ENCODE measurements around the gene FADS1.

The FADS1 gene

DNA sequence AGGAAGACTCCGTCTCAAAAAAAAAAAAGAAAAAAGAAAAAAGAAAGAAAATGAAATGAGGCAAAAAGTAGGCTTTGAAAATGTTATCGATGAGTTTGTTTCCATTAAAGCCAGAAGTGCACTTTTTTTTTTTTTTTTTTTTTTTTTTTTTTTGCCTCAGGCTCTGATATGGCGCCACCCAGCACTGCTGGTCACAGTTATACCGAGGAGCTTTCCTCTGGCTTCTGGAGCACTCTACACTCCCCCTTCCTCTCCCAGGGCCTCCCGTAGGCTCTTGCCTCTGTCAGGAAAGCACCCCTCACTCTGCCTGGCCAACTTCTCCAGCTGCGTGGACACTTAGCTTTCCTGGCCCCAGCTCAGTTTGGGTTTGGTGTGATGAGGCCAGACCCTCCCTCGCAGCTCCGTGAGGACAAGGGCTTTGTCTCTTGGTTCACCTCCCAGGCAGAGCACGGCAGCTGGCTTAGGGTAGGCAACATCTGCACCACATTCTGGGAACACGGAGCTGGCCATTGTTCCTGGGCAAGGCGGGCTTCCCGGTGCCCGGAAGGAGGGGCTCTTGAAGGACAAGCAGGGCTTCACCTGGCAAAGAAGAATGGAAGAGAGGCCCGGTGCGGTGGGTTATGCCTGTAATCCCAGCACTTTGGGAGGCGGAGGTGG, 28.2 kb upstream of the FADS1 start:
- no peak for DNase-seq

DNA sequence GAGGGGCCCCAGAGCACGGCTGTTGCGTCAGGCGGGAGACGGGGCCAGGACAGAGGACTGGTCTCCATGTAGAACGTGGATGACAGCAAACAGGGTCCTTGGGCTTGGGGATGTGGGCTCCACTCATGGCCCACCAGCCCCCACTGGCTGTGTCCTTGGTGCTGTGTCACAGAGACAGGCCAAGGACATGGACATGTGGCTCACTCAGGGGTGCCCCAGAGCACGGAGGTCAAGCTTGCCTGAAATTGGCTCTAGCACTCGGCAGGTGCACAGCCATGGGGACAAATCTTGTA, 25.7 kb upstream of the FADS1 start:
- DNase-seq: no peak

DNA sequence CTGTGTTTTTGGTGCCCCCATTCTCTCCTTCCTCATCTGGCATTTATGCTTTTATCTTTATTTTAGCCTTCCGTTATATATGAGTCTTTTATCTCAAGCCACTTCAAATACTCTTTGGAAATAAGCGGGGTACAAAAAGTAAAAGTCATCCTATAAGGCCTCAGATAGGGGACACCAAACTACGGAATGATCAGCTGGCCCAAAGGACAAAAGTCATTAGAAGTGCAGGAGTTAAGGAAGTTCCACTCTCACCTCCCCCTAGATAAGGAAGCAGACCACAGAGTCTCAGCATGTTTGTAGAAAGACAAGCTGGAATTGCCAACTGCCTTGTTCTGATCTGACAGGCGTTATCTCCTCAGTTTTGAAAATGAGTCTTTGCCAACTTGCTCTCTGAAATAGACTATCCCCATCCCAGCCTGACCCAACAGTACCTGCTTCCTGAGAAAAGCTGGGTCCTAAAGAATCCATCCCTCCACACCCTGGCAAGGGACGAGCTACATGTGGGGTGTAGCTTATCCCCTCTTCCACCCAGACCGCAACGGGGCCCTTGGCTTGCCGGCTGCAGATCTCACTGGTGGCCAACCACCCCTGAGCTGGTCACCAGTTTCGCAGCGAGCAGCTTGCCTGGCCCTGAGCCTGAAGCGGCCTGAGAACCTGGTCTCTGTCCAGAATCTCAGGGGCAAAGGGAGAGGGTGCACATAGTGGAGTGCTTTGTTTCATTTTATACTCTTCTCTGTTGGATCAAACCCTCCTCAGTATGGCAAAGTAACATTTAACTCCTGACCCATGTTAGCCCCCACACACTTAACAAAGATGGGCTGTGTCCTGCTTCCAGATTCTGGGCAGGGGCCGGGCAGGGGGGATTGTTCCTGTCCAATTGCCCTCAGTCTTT, 25.1 kb upstream of the FADS1 start:
- DNase-seq: no peak

DNA sequence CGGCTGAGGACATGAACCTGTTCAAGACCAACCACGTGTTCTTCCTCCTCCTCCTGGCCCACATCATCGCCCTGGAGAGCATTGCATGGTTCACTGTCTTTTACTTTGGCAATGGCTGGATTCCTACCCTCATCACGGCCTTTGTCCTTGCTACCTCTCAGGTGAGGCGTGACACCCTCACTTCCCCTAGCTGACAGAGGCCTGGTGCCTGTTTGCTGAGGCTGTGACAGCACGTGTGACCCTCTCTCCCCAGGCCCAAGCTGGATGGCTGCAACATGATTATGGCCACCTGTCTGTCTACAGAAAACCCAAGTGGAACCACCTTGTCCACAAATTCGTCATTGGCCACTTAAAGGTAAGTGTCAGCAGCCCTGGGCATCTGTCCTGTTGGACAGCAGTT, 23.6 kb upstream of the FADS1 start:
- no peak for DNase-seq

DNA sequence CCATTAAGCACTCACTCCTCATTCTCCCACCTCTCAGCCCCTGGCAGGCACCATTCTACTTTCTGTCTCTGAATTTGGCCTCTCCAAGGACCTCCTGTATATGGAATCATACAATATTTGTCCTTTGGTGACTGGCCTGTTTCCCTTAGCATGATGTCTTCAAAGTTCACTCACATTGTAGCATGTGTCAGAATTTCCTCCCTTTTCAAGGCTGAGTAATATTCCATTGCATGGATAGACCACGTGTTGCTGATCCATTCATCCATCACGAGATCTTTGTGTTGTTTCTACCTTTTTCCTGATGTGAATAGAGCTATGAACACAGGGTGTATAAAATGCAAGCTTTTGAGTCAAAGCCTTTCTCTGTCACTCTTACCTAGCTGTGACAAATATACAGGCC, 22.9 kb upstream of the FADS1 start:
- DNase-seq: no peak

DNA sequence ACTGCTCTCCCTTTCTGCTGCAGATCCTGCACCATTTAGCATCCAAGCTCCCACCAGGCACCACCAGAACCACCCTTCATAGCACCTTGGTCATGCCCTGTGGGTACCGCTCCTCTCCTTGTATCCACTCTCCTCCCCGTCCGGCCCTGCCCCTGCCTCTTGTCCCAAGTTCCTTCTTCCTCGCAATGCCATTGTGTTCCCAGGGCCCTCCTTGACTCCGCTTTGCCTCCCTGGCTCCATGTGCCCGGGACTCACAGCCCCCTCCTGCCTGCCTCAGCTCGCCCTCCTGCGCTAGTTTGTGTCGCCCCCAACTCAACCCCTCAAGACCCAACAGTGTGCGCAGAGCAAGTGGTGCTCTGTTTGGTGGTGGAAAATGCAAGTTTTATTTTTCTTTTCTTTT, 22.1 kb upstream of the FADS1 start:
- no peak for DNase-seq

DNA sequence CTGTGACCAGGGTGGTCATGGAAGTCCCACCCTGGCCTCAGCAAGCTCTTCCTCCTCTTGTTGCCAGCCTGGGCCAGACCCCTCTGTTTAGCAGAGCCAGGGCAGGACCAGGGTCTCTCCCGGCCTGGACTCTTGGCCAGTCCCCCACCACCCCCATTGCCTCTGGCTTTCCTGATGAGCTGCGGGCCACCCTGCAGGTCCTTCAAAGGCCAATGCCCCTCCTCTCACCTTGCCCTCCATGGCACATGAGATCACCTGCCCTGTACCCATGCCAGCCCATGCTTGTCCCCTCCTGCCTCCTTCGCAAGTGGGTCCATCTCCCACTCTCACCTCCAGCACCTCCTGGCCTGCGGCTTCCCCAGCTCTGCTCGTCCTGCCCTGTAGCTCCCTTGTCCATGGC, 21.7 kb upstream of the FADS1 start:
- no peak for DNase-seq

DNA sequence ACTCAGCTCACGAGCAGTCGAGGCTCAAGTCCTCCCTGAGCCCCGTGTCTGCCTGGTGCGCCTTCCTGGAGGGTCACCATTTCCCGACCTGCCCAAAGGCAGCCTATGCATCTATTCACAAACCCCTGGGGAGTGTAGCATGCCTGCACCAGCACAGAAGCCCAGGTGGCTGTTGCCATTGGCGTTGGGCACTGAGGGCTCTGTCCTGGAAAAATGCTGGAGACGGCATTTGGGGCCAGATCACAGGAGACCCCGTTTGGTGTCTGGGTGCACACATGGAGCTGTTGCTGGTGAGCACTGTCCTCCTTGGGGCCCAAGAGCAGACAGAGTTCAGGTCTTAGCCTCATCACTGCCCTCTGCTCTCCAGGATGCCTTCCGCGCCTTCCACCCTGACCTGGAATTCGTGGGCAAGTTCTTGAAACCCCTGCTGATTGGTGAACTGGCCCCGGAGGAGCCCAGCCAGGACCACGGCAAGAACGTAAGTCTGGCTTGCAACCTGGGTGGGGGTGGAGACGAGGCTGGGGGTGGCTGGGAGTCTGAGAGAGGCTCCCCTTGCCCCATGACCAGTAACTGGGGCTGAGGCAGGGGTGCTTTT, 20.7 kb upstream of the FADS1 start:
- DNase-seq: no peak

DNA sequence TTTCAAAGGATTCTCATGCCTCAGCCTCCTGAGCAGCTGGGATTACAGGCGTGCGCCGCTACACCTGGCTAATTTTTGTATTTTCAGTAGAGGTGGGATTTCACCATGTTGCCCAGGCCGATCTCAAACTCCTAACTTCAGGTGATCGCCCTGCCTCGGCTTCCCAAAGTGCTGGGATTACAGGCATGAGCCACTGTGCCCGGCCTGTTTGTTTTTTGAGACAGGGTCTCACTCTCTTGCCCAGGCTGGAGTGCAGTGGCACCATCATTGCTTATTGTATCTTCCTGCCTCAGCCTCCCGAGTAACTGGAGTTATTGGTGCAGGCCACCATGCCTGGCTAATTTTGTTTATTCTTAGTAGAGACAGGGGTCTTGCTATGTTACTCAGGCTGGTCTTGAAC, 19.4 kb upstream of the FADS1 start:
- no peak for DNase-seq

DNA sequence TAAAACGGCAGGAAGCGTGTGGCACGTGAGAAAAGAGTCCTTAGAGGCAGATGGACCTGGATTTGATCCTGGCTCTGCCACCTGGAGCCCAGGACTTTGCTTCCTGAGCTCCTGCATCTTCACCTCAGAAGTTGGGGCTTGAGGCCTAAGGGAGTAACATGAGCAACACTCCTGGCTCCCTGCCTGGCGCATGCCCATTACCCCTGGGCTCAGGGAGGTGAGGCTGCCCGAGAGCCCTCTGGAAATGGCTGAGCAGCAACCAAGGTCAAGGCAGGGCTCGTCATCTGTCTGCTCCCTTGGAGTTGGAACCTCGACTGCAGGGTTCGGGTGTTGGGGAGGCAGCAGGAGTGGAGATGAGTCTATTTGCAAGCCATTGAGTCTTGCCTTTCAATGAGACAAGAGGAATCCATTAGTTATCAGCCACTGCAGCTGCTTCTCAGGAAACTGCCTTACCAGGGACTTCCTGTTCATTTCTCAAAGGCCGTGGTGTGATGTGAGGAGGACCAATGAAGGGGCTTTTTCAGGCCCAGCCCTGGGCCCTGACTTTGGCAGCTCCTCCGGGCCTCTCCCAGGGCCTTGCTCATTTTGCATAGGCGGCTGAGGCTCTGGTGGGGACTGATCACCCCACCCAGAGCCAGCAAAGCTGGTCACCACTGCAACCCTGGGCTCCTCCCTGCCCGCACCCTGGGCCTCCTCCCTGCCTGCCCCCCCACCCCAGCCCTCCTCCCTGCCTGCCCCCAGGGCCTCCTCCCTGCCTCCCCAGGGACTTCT, 17.7 kb upstream of the FADS1 start:
- DNase-seq: no peak

DNA sequence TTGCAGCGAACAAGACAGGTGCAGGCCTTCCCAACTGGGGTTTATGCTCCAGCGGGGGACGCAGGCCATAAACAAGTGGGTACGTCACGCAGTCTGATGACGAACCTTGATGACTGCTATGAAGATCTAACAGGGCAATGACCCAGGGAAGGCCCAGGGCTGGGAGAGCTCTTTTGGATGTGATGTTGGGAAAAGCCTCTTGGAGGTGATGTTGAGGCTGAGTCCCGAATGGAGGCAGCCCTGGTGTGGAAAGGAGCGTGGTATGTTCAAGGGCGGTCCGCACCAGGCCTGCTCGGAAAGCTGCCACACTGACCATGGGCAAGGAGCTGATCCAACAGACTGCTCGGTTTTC, 17.1 kb upstream of the FADS1 start:
- DNase-seq: no peak

DNA sequence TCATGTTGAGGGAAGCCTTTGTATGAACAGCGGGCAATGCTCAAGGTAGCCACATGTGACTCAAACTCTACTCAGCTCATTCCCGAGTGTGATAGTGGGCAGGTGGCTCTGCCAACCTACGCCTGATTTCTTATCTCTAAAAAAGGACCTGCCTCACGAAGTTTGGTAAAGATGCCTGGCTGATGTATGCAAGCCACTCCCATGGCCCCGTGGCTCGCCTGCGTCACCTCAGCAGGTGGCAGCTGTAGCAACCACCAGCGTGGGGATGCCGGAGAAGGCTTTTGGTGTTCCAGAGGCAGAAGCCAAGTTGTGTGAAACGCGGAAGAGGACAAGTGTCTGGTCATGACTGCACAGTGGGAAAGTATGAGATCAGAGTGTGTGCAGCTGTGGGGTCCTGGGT, 16.7 kb upstream of the FADS1 start:
- DNase-seq: no peak

DNA sequence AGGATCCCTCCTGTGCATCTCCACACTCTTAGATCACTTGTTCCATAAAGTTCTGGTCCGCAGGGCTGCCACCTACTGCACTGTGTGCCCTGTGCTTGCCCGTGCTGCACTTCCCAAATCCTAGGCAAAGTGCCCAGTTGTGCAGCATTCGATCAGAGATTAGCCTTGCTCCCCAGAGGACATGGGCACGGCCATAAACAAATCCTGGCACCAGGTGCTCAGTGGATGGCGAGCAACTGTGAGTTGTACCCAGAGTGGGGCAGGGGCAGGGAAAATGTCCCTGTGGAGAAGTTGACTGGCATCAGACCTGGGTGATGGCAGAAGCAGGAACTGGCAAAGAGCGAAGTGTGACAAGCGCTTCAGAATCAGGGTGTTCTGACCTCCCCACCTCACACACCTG, 16.0 kb upstream of the FADS1 start:
- no peak for DNase-seq

DNA sequence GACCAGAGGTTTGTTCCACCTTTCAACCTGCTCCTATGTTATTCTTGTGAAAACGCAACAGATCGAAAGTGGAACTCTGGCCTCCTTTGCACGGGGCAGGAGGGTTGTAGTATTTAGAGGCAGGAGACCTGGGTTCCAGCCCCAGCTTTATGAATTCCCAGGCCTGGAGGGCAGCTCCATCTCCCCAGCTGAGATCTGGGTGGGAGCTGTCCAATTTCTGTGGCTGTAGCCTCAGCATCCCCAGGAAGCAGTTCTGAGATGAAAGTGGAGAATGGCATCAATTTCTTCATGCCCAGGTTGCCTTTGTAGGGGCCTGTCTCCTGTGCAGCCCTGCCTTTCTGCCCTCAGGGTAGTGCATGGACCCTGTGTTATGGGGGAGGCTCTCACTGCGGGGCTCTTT, 15.4 kb upstream of the FADS1 start:
- no peak for DNase-seq

DNA sequence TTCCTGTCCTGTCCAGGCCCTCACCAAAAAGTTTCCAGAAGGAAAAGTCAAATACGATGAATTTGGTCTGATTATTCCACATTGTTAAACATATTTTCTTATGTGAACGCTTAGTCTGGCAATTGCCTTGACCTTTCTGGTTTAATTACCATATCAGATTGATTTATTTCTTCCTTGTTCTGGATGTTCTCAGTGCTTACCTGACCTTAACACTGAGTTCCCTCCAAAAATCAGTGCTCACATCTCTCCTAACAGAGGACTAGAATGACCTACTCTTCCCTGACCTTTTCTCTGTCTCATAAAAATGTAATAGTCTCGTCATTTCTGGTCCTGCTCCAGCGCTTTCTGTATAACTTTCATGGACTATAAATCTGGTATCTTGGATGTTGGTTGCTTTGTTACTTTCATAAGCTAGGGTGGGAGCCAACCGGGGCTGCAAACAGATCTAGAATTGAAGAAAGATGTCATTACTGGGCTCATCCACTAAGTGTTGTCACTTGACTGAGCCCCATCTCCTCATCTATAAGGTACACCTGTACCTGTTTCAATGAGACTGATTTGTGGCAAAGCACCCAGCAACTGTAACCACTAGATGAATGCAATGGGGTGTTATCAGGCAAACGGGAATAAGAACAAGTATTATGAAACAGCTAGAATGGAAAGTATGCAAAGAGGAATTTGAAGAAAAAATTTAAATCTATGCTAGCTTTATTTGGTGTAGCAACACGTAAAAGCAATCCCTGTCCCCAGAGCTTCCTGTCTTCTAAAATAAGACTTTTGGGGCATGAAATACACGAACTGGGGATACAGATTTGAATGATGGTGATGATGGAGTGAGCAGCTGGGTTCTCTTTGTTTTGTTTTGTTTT, 13.7 kb upstream of the FADS1 start:
- no peak for DNase-seq

DNA sequence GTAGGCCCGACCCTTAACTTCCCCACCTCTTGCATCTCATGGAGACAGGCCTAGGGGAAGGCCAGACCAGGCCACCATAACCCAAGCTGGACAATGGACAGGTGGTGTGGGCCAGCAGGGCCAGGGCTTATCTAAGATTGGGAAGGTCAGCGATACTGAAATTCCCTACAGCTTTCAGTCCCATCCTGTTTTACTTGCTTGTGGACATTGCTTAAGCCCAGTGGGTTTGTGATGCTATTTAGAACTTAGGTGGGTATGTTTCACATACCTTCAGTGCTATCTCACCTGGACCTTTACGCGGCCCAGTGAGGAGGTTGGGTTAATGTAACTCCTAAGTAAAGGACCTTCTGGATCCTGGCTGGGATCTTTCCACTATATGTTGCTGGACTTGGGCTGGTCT, 13.0 kb upstream of the FADS1 start:
- no peak for DNase-seq

DNA sequence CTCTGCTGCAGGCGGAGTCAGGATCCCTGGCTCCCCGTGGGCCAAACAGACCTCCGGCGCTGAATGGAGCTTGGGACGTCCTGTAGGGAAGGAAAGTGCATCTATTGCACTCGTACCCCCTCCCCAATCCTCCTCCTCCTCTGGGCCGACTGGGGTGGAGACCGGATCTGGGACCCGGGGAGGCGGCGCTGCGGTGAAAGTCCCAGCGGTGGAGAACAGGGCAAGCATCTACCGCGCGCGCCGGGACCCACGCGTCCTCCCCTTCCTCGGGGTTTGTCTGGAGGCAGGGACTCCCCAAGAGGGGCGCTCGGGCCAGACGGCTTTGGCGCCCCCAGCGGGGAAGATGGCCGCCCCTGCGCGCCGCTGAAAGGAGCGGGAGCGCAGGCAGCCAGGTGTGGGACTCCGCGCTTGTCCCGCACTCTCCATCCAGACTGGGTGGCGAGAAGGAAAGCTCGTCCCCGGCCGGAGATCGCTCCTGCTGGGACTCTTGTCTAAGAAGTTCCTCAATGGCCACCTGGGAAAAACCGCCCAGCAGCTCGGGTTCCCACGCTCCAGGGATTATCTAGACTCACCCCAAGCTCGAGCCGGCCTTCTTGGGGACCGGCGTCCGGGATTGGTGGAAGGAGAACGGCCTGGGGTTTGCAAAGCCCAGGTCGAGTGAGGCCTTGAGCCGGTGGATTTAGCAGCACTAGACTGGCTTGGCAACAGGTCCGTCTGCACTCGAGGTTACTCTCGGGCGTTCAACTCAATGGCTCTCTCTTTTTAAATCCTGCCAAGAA, 12.0 kb upstream of the FADS1 start:
- peak; percentile 18 for DNase-seq

DNA sequence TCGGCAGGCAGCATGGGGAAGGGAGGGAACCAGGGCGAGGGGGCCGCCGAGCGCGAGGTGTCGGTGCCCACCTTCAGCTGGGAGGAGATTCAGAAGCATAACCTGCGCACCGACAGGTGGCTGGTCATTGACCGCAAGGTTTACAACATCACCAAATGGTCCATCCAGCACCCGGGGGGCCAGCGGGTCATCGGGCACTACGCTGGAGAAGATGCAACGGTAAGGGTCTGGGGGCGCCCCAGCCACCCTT, 11.5 kb upstream of the FADS1 start:
- no peak for DNase-seq

DNA sequence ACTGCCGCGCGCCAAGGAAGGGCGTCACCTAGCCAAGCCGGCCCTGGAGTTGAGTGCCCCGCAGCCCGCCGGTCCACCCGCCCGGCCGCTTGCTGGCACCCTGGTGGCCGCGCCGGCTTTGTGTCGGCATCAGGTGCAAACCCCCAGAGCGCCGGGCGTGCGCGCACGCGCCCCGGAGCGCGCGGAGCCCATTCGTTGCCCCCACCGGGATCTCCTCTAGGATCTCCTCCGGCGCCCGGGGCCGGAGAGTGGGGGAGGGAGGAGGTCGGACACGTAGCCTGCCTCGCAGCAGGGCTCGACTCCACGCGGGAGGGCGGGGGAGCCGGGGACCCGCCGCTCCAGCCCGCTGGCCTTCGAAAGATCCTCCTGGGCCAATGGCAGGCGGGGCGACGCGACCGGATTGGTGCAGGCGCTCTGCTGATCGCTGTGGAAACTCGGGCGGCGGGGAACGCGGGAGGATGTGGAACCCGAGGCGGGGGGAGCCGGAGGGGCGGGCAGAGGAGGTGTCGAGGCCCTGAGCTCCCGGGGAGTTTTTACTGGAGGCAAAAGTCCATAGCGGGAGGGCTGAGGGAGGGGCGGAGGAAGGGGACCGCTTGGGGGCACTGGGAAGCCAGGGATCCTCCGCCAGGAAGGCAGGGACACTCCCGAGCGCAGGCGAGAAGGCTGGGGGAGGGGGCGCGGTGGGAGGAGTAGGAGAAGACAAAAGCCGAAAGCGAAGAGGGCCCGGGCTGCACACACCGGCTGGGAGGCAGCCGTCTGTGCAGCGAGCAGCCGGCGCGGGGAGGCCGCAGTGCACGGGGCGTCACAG, 11.0 kb upstream of the FADS1 start, which contains the start of gene FADS2:
Gene FADS2 (plus strand): TSS at position 730 of the 808 bp plus-strand sequence. CDS start 91 bp downstream, outside the sequence.
- peak; percentile 88 for DNase-seq

DNA sequence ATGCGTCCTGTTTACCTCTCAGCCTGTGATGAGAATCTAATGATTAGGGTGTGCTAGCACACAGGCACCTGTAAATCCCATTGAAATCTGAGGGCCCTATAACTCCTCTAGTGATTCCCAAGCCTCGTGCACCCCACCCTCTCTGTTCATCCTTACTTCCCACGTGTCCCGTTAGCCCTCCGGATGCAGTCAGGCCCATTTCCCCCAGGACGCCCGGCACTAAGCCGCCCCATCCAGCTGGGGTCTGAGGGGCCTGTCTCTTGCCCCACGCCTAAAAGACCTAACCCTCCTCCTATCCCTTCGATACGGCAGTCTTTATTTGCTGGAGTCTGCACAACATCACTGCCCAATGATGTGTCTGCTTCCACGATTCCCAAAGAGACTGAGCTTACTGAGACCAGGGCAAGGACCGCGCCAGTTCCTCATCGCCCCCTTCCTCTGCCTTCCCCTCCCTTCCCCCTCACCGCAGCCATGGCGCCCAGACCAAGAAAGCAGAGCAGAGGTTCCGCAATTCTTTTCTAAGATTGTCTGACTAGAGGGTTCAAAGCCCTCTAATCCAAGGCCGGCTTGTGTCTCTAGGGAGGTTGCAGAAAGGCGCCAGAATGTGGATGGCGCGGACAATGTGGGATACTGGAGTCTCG, 10.2 kb upstream of the FADS1 start:
- DNase-seq: no peak

DNA sequence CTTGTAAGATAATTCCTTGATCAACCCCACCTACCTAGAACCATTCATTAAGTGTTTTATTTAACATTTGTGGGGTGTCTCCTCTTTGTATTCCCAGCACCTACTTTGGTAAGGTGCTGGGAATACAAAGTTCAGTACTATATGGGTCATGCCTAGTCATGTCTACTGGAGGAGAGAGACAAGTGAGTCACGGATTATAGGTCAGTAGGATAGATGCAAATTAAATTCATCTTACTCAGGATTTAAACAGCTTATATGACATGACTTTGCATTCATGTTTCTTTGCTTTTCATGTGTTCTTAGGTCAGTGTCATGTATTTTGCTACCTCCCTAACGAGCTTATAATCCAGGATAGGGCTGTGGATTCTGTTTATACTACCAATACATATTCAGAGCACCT, 3.4 kb upstream of the FADS1 start:
- no peak for DNase-seq

Data from NCI-H748 treated with DMSO at 0.1 percent for 48 hours (cell line).